Myocyte (in vitro differentiated cells): ENCODE results near the gene SETBP1. TPM values are rescaled to one million over a fixed set of nuclear protein-coding genes. Genes with fewer than 3 reads are reported as not detected.

Source experiments
- DNase-seq: peaks from one replicate; pipeline ENCODE4 v3.0.0-alpha.2; 2012; ENCODE audit warnings: low read depth
- polyA plus RNA-seq: library from polyadenylated mRNA; unstranded; fragments of >200 nt; gene quantifications from one replicate; pipeline ENCODE4 v1.2.1, GENCODE V29; 2012; ENCODE audit warnings: missing spikeins
- total RNA-seq: library from RNA; depleted of rRNA; stranded (reverse); fragments of >200 nt; gene quantifications from 2 replicates; pipeline ENCODE4 v1.2.3, GENCODE V29; 2014

The SETBP1 gene
- total RNA-seq, result 2.2 and 3.3 TPM in 2 replicates
- 0.71 TPM for polyA plus RNA-seq

DNA sequence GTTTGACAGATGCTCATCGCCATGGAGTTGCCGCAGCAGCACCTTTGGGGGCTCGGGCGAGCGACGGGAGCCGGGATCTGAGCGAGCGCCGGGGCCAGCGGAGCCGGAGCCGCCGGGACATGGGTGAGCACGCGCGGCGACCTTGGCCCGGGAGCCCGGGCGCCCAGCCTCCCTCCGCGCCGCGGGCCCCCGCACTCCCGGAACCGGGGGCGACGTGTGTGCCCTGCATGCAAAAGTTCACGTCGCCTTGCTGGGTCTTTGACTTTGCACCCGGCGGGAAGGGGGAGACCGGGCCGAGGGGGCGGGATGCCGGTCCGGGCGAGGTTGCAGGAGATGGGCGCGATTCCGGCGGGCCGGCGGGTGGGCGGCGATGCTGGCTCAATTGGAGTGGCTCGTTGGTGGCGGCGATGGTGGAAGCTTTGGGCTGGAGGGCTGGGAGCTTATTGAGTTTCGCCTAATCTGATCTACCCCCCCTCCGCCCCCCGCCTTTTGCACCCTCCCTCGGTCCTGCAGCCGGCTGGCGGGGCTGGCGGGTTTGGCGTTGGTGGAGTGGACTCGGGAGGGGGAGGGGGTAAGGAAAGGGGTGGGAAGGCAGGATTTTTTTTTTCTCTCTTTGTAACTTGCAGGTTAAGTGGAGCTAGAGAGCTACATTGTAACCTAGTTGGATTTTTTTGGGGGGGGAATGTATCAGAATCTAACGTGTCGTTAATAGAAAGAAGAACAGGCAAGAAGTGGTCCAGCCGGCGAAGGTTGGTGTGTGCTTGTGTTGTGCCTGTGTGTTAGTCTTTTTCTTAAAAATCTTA, at the start of gene SETBP1:
TSS of gene SETBP1 (plus strand) at position 616 of the 803 bp plus-strand sequence. CDS start 20,459 bp downstream, outside the sequence.
- peak; percentile 49 for DNase-seq

DNA sequence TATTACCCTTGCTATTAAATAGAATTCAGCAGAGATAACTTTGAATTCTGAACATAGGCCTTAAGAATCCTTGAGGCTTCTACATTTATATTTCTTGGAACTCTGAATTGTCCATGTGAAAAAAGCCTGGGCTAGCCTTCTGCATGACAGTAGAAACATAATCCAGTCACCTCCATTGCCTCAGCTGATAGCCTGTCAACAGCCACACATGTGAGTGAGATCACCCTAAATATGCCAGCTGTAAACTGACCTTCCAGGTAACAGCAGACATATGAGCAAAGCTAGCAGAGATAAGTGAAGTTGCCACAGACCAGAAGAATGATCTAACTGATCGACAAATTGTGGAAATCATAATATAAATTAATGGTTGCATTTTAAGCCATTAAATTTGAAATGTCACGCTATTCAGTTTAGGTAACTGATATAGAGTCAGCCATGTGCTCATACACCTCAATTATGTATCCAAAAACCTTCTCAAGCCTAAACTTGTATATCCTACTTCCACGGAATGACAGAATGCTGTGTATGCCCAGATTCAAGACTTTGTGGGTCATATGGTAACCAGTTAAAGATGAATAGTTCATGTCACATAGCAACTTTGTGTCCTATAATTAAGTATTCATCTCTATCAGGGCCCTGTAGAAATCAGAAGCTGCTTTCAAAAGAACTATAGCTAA, 48.1 kb upstream of the SETBP1 start:
- DNase-seq, result no peak

DNA sequence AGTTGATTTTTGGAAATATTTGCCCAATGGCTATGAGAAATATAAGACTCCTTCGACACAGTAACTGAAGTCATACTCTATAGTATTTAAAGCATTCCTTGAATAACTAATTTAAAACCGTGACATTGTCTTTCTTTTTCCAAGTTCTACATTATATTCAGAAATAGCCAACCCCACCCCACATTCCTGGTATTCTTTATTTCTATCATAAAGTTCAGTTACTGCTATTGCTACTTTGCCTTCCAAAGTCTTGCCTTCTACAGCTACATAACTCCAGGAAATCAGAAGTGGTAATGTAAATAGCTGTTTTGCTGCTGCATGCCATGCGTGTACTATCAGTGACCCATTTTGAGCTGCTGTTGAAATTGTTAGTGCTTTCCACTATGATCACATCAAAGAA, 45.1 kb upstream of the SETBP1 start:
- no peak for DNase-seq

DNA sequence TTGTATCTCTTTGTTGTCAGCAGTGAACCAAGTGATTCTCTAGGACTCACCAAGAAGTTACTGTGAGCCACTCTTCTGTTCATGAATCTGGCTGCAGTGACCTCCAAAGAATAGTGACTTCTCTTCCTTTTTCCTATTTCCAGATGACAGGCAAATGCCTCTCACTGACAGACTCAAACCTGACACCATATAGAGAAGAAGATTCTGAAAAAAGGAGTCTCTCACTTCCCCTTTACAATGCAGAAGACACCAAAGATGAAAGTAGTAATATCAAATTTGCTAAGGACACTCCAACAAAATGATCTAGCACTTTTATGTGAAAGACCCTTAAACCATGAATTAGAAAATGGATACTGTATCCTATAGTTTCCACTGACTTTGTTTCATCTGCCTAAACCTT, 44.4 kb upstream of the SETBP1 start:
- no peak for DNase-seq

DNA sequence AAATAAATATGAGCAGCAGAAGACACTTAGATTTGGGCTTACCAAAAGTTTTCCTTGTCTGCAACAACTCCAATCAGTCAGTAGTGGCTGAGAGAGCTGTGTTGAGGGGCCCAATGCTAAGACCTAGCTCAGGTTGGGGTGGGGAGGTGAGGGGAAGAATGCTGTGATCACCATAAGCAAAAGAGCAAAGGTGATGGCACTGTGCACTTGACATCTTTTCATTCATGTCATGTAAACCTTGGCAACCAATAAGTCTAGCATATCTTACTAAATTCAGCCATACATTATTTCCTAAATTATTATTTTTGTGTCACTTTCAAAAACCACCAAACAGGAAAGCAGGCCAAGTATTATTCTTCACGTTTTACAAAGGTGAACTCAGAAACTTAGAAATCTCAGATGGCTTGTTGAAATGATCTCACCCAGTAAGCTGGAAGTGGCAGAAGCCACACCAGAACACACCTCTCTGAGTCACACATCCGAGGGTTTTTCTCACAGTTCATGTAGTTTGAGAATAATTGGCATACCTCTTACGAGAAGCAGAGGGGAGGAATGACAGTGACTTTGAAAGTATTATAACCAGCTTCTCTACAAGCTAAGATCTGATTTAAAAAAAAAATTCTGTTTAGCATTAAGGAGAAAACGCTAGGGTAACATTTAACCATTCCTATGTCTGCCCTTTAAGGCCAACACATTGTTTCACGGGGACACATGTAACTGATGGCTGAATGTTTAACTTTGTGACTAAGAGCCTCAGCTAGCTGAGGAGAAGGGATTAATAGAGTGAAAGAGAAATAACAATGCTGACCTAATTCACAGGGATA, 43.3 kb upstream of the SETBP1 start:
- DNase-seq, result peak; percentile 11

DNA sequence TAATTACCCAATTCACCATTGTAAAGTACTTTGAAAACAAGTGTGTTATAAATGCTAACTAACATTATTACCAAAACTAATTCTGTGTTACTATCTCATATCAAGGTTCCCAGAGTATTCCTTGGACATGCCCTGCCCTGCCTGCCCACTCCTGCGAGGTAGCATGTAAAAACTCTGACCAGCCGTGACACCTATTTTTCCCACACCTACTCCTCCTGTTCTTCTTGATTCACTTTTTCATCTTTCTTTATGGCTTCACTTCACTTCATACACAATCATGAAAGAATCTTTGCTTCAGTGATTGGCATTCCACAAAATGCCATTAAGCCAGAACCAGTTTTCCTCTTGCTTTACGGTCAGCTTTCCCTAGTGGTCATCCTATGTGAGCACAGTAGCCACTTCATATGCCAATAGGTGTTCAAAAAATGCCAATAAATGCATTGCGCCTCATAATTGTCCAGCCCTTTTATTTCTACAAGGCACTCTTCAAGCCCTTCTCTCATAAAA, 42.6 kb upstream of the SETBP1 start:
- no peak for DNase-seq

DNA sequence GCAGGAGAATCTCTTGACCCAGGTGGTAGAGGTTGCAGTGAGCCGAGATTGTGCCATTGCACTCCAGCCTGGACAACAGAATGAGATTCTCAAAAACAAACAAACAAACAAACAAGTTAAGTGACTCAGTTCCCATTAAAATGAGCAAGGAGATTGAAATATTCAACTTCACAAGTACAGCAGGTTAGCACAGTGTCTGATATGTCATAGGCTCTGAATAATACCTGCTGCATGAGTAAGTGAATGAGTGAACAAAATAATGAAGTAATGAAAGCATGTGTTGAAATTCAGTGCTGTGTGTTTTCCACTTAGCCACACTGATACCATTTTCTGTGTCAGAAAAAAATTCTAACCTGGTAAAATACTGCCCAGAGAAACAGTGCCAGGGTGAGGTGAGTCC, 41.9 kb upstream of the SETBP1 start:
- no peak for DNase-seq

DNA sequence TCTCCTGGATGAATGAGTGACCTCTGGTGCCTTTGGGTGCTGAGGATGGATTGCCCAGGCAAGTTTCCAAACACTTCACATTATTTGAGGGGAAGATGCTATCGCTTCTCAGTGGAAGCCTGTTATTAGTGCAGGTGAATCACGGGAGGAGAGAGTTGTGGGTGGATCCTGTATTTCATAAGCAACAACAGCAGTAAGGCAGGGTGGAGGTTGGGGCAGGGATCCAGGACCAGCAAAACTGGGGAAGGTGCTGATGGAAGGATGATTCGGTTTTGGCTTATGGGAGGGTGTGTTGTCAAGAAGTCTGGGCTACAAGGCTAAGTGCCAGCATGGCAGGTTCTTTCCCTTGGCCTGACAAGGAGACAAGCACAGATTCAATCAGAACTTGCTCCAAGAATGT, 37.7 kb upstream of the SETBP1 start:
- DNase-seq, result no peak

DNA sequence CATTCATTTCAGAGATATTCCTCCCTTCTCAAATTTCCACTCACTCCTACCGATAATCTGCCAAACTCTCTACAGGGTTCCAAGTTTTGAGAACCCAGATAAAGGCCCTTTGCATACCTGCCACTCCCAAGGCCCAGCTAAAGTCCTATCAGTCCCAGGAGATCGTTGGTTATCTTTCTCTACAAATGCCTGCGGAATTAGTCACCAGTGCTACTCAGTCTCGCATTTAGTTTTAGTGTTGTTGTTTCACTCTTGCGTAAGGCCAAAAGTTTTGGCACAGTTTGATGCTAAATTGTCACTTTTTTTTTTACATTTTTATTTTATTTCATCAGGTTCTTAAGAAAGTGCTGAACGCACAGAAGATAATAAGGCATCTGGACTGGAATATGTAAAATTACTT, 29.2 kb upstream of the SETBP1 start:
- peak; percentile 62 for DNase-seq

DNA sequence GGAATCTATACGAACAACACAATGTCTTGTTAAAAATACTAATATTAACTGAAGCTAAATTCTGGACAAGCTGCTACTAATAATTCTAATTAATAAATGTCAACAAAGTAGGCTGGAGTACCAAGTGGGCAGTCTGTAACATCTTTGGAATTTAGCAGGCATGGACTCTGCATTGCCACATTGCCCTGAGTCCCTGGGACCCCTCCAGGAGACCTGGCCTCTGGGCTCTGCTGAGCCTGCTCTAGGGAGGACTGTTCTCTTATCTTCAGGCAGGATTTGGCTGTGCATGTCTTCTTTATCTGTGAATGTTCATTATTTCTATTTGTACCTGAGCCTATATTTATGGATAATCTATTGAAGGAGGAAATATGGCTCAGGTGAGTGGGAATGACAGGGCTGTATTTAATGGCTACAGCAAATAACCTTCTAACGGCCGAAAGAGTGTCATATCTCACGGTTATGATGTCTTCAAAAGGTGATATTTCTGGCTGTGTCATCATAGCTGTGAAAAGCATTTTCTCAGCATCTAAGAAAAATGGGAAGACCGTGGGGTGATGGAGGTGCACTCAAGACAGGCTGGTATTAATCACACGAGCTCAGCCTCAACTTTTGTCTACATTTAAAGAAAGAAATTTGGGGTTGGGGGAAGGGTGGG, 28.6 kb upstream of the SETBP1 start:
- DNase-seq, result no peak

DNA sequence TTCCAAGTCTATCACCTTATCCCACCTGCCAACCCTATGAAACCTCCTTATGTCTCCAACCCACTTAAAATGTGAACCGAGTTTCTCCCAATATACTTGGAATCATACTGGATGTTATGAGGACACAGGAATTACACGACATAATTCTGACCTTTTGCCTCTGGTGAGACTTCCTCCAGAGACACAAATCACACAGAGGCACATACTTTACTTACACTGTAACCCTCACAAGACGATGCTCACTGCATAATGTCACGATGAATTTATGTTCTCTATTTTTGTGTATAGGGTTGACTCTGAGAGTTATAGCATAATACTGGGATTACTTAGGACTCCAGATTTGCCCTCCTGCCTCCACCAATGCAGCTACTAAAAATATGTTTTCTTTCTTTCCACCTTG, 28.0 kb upstream of the SETBP1 start:
- no peak for DNase-seq

DNA sequence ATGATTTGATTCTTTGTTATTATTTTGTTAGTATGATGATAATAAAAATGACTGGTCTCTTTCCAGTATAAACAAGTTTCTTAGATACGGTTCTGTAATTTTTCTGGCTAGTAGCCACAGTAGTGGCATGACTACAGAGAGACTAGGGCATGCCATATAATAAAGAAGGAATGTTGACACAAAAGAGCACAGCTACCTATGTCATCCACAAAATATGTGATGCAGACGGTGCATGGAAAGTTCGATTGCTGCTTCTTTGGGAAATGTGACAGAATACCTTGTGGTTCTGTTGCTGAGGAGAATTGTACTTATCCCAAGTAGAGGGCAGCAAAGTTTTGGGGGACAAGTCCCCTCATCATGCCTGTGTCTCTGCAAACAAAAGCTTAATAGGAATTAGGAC, 26.1 kb upstream of the SETBP1 start:
- peak; percentile 41 for DNase-seq

DNA sequence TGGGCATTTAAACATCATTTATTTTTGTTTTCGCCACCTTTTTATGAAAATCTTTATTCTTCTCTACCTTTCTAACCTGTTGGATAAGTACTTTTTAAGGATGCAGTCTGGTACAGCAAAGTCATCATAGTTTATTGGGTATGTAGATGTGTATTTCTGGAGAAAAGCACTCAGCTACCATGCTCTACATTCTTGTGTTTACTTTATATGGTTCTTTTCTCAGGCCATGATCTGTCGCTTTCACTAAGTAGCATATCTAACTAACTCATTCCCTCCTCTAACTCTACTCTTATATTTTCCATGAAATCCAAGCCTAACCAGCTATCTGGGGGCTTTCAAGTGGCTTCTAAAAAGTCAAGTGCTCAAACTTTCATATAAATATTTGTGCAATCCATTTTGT, 25.3 kb upstream of the SETBP1 start:
- DNase-seq, result no peak

DNA sequence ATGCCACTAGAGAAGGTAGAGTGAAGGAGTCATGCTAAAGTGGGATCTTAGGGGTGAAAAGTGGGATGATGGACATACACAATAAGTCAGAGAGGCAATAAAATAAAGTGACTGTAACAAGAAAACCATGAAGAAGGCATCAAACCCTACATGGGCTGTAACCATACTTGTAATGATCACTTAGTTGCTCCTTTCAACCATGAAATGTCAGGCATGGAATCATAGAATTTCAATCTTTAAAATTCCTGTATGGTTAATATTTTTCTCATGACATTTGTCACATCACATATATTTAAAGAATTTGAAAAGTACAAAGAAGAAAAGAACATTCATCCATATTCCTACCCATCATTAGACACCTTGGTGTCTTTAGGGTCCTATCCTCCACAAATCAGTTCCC, 20.9 kb upstream of the SETBP1 start:
- no peak for DNase-seq

DNA sequence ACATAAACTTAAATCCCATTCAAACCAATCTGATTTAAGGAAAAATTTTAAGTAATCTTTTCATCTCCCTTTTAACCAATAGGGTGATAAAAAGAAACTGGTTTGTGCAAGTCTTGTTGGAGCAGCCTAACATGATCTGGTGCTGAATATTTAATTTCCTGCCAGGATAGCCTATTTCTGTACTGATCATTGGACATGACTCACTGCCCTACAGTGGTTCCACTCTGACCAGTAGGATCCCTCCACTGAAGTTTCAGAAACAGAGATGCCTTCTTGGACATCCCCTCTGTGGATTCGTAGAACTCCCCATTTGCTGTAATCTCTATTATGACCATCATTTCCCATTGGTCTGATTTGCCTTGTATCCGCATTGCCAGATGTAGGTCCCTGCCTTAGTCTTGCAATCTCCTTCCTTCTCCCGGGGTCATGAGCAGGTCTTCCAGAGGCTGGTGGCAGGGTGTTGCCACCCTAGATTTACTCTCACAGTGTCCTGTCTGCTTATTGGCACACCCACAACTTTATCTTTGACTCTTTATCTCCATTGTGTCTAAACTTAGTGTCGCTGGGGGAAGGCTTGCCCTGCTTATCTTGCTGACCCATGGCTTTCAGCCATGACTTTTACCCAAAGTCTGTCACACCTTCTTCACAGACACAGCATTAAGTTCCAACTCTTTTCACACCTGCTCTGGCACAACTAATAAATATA, 12.3 kb upstream of the SETBP1 start:
- no peak for DNase-seq

DNA sequence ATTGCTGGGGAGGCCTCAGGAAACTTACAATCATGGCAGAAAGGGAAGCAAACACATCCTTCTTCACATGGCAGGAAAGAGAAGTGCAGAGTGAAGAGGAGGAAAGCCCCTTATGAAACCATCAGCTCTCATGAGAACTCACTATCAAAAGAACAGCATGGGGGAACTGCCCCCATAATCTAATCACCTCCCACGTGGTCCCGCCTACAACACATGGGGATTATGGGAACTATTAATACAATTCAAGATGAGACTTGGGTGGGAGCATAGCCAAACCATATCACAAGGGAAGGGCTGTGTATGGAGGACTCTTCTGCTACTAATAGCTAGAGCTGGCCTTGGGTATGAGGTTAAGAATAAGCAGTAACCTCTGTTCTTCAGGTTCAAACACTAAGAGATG, 8.8 kb upstream of the SETBP1 start:
- no peak for DNase-seq

DNA sequence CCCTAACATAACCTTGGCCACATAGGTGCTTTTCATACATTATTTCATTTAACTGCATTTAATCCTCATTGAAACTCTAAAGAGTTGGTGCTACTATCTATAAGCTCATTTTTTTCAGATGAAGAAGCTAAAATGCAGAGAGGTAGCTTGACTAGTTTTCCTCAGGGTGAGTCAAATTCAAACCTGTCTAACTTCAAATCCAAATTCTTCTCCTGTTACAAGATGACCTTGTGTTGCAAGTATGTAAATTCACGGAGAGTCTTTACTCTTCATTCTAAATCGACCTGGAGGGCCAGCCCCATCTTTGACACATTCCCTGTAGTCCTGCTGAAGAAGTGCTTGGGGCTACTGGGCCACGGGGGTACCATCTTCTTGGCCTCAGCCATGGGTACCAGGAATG, 8.2 kb upstream of the SETBP1 start:
- DNase-seq, result no peak

DNA sequence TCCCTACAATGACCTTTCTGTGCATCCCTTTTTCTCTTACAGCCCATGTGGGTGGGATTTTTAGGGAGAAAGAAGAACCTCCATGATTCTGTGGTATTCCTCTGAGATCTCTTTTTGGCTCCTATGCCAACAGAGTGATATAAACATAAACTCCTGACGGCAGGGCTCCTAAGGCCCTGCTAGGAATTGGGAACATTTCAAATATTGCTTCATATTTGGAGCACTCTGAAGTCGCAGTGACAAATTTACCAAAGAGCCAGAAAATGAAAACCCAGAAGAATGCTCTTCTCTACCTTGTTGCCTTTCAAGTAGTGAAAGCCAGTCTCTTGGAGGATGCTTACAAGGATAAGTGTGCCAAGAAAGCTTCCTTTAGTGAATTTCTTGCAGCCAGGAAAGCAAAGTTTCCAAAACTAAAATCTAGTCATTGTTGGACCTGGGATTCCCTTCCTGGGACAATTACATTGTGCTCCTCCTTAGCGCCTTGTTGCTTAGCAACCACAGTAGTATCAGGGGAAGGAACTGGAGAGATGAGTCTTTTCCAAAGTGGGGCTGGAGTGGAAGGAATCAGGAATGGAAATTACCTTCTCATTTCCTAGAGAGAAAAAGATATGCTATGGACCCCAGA, 7.3 kb upstream of the SETBP1 start:
- no peak for DNase-seq

DNA sequence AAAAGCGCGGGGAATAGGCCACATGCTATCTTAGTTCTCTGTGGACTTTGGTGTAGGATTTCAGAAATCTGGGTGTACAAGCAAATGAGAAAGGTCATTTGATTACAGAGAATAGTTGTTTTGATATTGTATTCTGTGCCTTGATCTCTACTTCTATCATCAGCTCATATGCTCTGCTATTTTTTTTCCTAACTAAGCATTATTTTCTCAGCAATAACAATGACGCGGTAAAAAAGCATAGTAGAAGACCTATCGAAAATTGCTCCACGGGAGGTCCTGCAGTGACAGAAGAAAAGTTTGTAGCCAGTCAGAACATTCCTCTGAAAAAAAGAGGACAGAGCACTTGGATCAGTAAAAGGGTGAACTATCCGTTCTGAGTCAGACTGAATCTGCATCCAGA, 2.8 kb upstream of the SETBP1 start:
- DNase-seq, result no peak

DNA sequence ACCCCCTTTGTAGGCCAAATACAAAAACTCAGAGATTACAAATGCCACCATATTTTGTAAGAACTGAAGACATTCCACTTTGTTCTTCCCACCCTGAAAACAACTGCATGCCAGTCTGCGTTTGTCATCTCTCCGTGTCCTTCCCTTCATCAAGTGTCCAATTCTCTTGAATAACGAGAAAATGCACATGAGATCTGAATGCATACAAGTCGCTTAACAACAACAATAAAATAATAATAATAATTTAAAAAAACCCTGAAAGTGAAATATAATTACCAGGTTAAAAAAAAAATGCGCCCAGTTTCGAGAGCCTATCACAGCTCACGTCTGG, 2.0 kb upstream of the SETBP1 start:
- DNase-seq, result no peak
